Right lobe of liver (tissue), 6 donors: ENCODE measurements around the gene CDR2. TPM values are rescaled to one million over a fixed set of nuclear protein-coding genes. Genes with fewer than 3 reads are reported as not detected.

ENCODE experiments used
- ATAC-seq, 4 donors: fragments of 200-7000 bp; cut with Tn5 transposase; one replicate each; pipeline ENCODE4 v1.9.1; 2020; ENCODE audit warnings: mild to moderate bottlenecking in 4 of 4, moderate library complexity in 4 of 4
- DNase-seq, 3 donors: peaks; one replicate each; pipeline ENCODE4 v3.0.0-alpha.2; 2020
- H3K27ac ChIP-seq, 3 donors: fragments of 200-600 bp; one replicate each; pipeline ENCODE4 v1.8.0; 2022
- H3K27me3 ChIP-seq, 2 donors: fragments of 200-600 bp; one replicate each; pipeline ENCODE4 v1.8.0; 2022
- H3K36me3 ChIP-seq, 4 donors: fragments of 200-600 bp; sonication (generic) in 1 of 4; one replicate each; pipeline versions ENCODE4 v1.5.1 to v1.8.0; 2017 to 2022; ENCODE audit warnings: control low read depth in 1 of 4
- H3K4me1 ChIP-seq, 4 donors: fragments of 200-600 bp; sonication (generic) in 1 of 4; one replicate each; pipeline versions ENCODE4 v1.5.1 to v1.8.0; 2017 to 2022; ENCODE audit warnings: control low read depth in 1 of 4
- H3K4me3 ChIP-seq, 3 donors: fragments of 200-600 bp; one replicate each; pipeline ENCODE4 v1.8.0; 2022
- H3K9me3 ChIP-seq, 4 donors: fragments of 200-600 bp; sonication (generic) in 1 of 4; one replicate each; pipeline versions ENCODE4 v1.5.1 to v1.8.0; 2017 to 2022; ENCODE audit warnings: control low read depth in 1 of 4
- CTCF ChIP-seq, 4 donors: fragments of 200-600 bp in 3 of 4; fragments of 450-650 bp in 1 of 4; IDR thresholded peaks; one replicate each; pipeline versions ENCODE4 v1.5.1 to v1.8.0; 2016 to 2022; ENCODE audit warnings: antibody characterized with exemption in 4 of 4, mild to moderate bottlenecking in 2 of 4
- POLR2A ChIP-seq: fragments of 450-650 bp; IDR thresholded peaks from one replicate; pipeline ENCODE4 v1.6.1; 2017; ENCODE audit warnings: antibody characterized with exemption, mild to moderate bottlenecking
- WGBS: methylation state at CpG from one replicate; pipeline ENCODE4 v1.1.6; 2018; ENCODE audit warnings: low coverage, low lambda C conversion rate; ENCODE audit not compliant: insufficient coverage; ENCODE audit errors: missing lambda C conversion rate; 5-methylcytosine and 5-hydroxymethylcytosine counted together
- intact Hi-C, 2 donors: fragments of 100-400 bp; cut with DNase I; formaldehyde crosslinking; loops; one replicate each; pipeline versions ENCODE4 v1.11.2 to v1.14.1; 2022
- total RNA-seq, 6 experiments: library from RNA; depleted of rRNA in 2 of 6; stranded (reverse); fragments of >200 nt in 2 of 6; fragmentation: NEBNext Ultra II Directional in 3 of 6; extraction: Animal tissue kit (Norgen Biotek cat#: 25700) in 3 of 6; gene quantifications; one replicate each; pipeline versions ENCODE4 v1.1.0 to v1.2.4, GENCODE V29; 2016 to 2023
- donor health status: DM: no; HTN: yes; CAD: no.
- donor health status: DM: no; HTN: no; CAD: no.
- donor health status: DM: no; HTN: no; CAD: no.
- donor health status: DM: no; HTN: yes; CAD: no.
- donor health status: DM: no; HTN: yes; CAD: no.

CDR2 gene
- total RNA-seq, 6 experiments from 2014 or later, result 8.2 to 16.8 (median 14.2) TPM

- Histone ChIP-seq H3K9me3 (no peaks in the 10 kb centered on the region), H3K4me1 (no peaks in the 10 kb centered on the region), H3K4me3 (no peak overlapping the region), H3K27me3 (no peaks in the 10 kb centered on the region), H3K27ac (no peak overlapping the region), H3K36me3 (no peaks in the 10 kb centered on the region)
- 94% methylated on average over 4 of the region's 4 CpGs for WGBS
- ATAC-seq (no peak), DNase-seq (no peak)
- intact Hi-C loops, result no loop called here
- TF ChIP-seq POLR2A (no peak), CTCF (IDR thresholded peaks at IDR 0.05) (no peak)
Measured at GRCh38 chr16:22395960-22396359, 21.5 kb upstream of the CDR2 start.

- H3K4me3 ChIP-seq, result no peak overlapping the region
- DNase-seq (no peak), ATAC-seq (no peak)
- no peak overlapping the region for H3K27ac ChIP-seq
- intact Hi-C loops, result no loop called here
- H3K4me1 ChIP-seq, result no peaks in the 10 kb centered on the region
- H3K36me3 ChIP-seq, result no peaks in the 10 kb centered on the region
- no peaks in the 10 kb centered on the region for H3K27me3 ChIP-seq
- 100% methylated on average over 1 of the region's 1 CpG for WGBS
- TF ChIP-seq POLR2A, result no peak
- no peaks in the 10 kb centered on the region for H3K9me3 ChIP-seq
Measured at GRCh38 chr16:22394121-22394520, 19.7 kb upstream of the CDR2 start.

DNA sequence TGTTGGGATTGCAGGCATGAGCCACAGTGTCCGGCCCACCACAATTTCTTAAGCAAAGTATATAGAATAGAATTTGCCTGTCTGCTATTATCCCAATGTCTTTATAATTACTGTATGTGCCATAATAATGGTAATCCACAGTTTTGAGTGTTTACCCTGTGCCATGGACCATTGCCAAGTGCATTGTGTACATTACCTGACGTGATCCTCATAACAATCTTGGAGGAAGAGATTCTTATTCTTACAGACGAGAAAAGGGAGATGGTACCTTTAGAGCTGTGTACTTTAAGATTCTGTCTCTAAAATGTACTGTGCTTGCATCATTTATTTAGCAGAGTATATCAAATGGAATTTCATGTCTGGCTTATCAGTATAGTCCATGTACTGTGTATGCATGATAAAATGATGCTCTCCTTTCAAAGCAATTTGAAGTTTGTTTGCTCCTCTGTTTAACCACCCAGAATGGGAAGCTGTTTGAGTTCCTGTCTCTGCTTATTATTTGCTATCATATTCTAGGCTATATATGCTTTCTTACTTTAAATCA, 13.8 kb upstream of the CDR2 start:
- WGBS, result 77% methylated on average over 3 of the region's 3 CpGs
- H3K4me1 ChIP-seq, result no peaks in the 10 kb centered on the region
- H3K27me3 ChIP-seq, result no peaks in the 10 kb centered on the region
- no peak for ATAC-seq
- intact Hi-C loops, result no loop called here
- no peak for TF ChIP-seq POLR2A
- no peak for TF ChIP-seq CTCF (IDR thresholded peaks at IDR 0.05)
- DNase-seq, result no peak
- no peak overlapping the region for H3K4me3 ChIP-seq
- no peak overlapping the region for H3K27ac ChIP-seq
- H3K36me3 ChIP-seq, result no peaks in the 10 kb centered on the region
- no peaks in the 10 kb centered on the region for H3K9me3 ChIP-seq

DNA sequence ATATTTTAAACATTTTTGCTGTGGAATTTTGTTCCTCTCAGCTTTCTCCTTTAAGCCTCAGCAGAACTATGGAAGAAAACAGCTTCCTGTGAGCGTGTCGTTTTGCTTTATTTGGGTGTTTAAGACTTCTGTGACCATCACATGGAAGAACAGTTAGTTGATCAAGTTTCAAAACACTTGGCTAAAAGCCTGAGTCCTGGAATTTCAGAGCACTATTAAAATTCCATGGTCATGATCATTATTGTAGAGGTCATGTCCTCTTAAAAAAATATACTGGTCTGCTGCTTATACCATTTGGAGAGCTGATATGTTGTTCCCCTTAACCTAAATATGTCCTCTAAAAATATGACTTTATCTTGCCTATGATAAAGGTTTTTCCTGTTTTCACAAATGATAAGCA, 12.6 kb upstream of the CDR2 start:
- DNase-seq (no peak), ATAC-seq (peak; percentile 44 to 75 (median 65))
- WGBS, result 67% methylated on average over 2 of the region's 2 CpGs
- H3K4me3 ChIP-seq, result no peak overlapping the region
- no peaks in the 10 kb centered on the region for H3K36me3 ChIP-seq
- TF ChIP-seq POLR2A, result no peak
- TF ChIP-seq CTCF (IDR thresholded peaks at IDR 0.05), result no peak
- intact Hi-C loops, result no loop called here
- H3K9me3 ChIP-seq, result no peaks in the 10 kb centered on the region
- peak overlapping the region in 1 of 3 donors; percentile 13 for H3K27ac ChIP-seq
- no peaks in the 10 kb centered on the region for H3K4me1 ChIP-seq
- H3K27me3 ChIP-seq, result no peaks in the 10 kb centered on the region

- Histone ChIP-seq H3K27ac (no peak overlapping the region), H3K4me3 (no peak overlapping the region), H3K9me3 (no peaks in the 10 kb centered on the region), H3K27me3 (no peaks in the 10 kb centered on the region), H3K4me1 (no peaks in the 10 kb centered on the region), H3K36me3 (no peaks in the 10 kb centered on the region)
- intact Hi-C loops, result no loop called here
- ATAC-seq, result no peak
- TF ChIP-seq CTCF (IDR thresholded peaks at IDR 0.05) (no peak), POLR2A (no peak)
- no peak for DNase-seq
- 79% methylated on average over 3 of the region's 3 CpGs for WGBS
Measured at GRCh38 chr16:22385196-22385595, 10.8 kb upstream of the CDR2 start.
